Panc1 (cell line): ENCODE results near the gene TRABD2B. TPM values are rescaled to one million over a fixed set of nuclear protein-coding genes. Genes with fewer than 3 reads are reported as not detected.

Experiments
- ATAC-seq: fragments of 200-7000 bp; cut with Tn5 transposase; 2 replicates; pipeline ENCODE4 v1.9.1; 2020; ENCODE audit warnings: mild to moderate bottlenecking, moderate library complexity
- BruUV-seq: library from RNA; stranded (reverse); fragments of 400-500 nt; replicated peaks from 2 replicates; lab custom pipeline; 2021; lab: Mats Ljungman, UMichigan
- CTCF ChIA-PET: fragments of 300-600 bp; sonication (Branson Sonifier 250); formaldehyde crosslinking; loops from one replicate; lab custom pipeline; 2022; ENCODE audit warnings: antibody characterized with exemption; lab: Charles Lee
- POLR2A ChIA-PET: fragments of 300-600 bp; sonication (Branson Sonifier 250); formaldehyde crosslinking; loops from one replicate; lab custom pipeline; 2022; ENCODE audit warnings: antibody characterized with exemption; lab: Charles Lee
- DNase-seq: peaks from one replicate; pipeline ENCODE4 v3.0.0-alpha.2; 2010; ENCODE audit warnings: low read depth, low spot score
- H3K27ac ChIP-seq: 2 replicates; pipeline ENCODE4 v1.5.1; 2011; ENCODE audit warnings: mild to moderate bottlenecking, low read length, inconsistent platforms
- H3K27me3 ChIP-seq: fragments of 200-500 bp; sonication (Bioruptor generic); 2 replicates; pipeline ENCODE4 v1.6.0; 2014; ENCODE audit warnings: low read length, inconsistent platforms; ENCODE audit not compliant: control insufficient read depth, insufficient read depth
- H3K36me3 ChIP-seq: fragments of 200-500 bp; sonication (Bioruptor generic); 2 replicates; pipeline ENCODE4 v1.5.1; 2014; ENCODE audit warnings: inconsistent platforms, mild to moderate bottlenecking, low read length, moderate library complexity; ENCODE audit not compliant: control insufficient read depth, insufficient read depth
- H3K4me1 ChIP-seq: 2 replicates; pipeline ENCODE4 v1.5.1; 2011; ENCODE audit warnings: inconsistent platforms, mild to moderate bottlenecking, low read length, moderate library complexity; ENCODE audit not compliant: control insufficient read depth, insufficient read depth
- H3K4me3 ChIP-seq, 2 experiments: 2 replicates each; pipeline ENCODE4 v1.5.1; 2011 to 2012; ENCODE audit warnings: low read depth in 2 of 2, low read length in 2 of 2, mild to moderate bottlenecking in 2 of 2, inconsistent platforms in 1 of 2, moderate library complexity in 1 of 2
- H3K9me3 ChIP-seq: fragments of 200-500 bp; sonication (Bioruptor generic); 2 replicates; pipeline ENCODE4 v1.5.1; 2014; ENCODE audit warnings: low read depth, mild to moderate bottlenecking, inconsistent platforms, low read length, moderate library complexity; ENCODE audit not compliant: control insufficient read depth, insufficient read depth
- CTCF ChIP-seq: fragments of 450-650 bp; IDR thresholded peaks from 2 replicates; pipeline ENCODE4 v1.5.1; 2017; ENCODE audit warnings: mild to moderate bottlenecking
- POLR2AphosphoS5 ChIP-seq: IDR thresholded peaks from 2 replicates; pipeline ENCODE4 v1.6.1; 2012; ENCODE audit warnings: mild to moderate bottlenecking, low read depth, low read length, moderate library complexity
- REST ChIP-seq, 2 experiments: IDR thresholded peaks; 2 replicates each; pipeline ENCODE4 v1.6.1; 2011 to 2012; ENCODE audit warnings: low read depth in 2 of 2, control low read depth in 1 of 2, low read length in 1 of 2, mild to moderate bottlenecking in 1 of 2, moderate library complexity in 1 of 2; ENCODE audit not compliant: insufficient read depth in 1 of 2
- SIN3A ChIP-seq: IDR thresholded peaks from 2 replicates; pipeline ENCODE4 v1.6.1; 2012; ENCODE audit warnings: low read depth, mild to moderate bottlenecking, low read length, moderate library complexity, borderline replicate concordance; ENCODE audit not compliant: insufficient read depth
- TCF7L2 ChIP-seq: IDR thresholded peaks from 2 replicates; pipeline ENCODE4 v1.6.1; 2011; ENCODE audit warnings: mild to moderate bottlenecking, low read depth, low read length, inconsistent platforms
- in situ Hi-C: cut with HindIII; loops from 2 replicates; pipeline ENCODE4 v1.10.0; 2016; ENCODE audit warnings: low sequenced_read_pairs, low pct_unique_long_range_greater_than_20kb
- intact Hi-C: fragments of 100-400 bp; cut with micrococcal nuclease; formaldehyde crosslinking; loops from one replicate; pipeline ENCODE4 v1.10.0; 2022; ENCODE audit not compliant: unreplicated experiment
- total RNA-seq: library from RNA; stranded (reverse); gene quantifications from one replicate; pipeline ENCODE4 v1.2.1, GENCODE V29; 2021; ENCODE audit not compliant: unreplicated experiment

The TRABD2B gene
- total RNA-seq, 1 experiment from 2014 or later, result not detected

- H3K4me1 ChIP-seq, result no peaks in the 10 kb centered on the region
- ATAC-seq (no peak), DNase-seq (no peak)
- in situ Hi-C loops (no loop called here), intact Hi-C loops (no loop called here)
- H3K27me3 ChIP-seq, result peaks cover 16% of the 10 kb centered on the region
- BruUV-seq, result no TSS peak
- H3K9me3 ChIP-seq, result no peaks in the 10 kb centered on the region
- CTCF ChIA-PET, result no interaction called here
- no peaks in the 10 kb centered on the region for H3K36me3 ChIP-seq
- POLR2A ChIA-PET, result no interaction called here
- H3K27ac ChIP-seq, result no peak overlapping the region
- H3K4me3 ChIP-seq, result no peak overlapping the region
- TF ChIP-seq REST (IDR thresholded peaks at IDR 0.05; ENCODE audit: insufficient read depth in 1 of 2, low read depth in 2 of 2, low read length in 1 of 2) (no peak), POLR2AphosphoS5 (no peak), CTCF (no peak), SIN3A (no peak)
Measured at GRCh38 chr1:47731730-47732129, 265.5 kb downstream of the TRABD2B start.

GRCh38 chr1:47729685-47730084 lies 267.5 kb downstream of the TRABD2B start:
- no peaks in the 10 kb centered on the region for H3K9me3 ChIP-seq
- CTCF ChIA-PET, result no interaction called here
- POLR2A ChIA-PET, result interaction anchor here (0.7 kb wide), 1 partner anchor 224 kb away, joined by 3 read pairs; no protein-coding TSS in a partner anchor
- peaks cover 12% of the 10 kb centered on the region for H3K27me3 ChIP-seq
- no peak for DNase-seq
- peaks cover 12% of the 10 kb centered on the region; the same call in 1 of the 2 replicates for H3K4me1 ChIP-seq
- ATAC-seq, result no peak
- H3K27ac ChIP-seq, result no peak overlapping the region
- in situ Hi-C loops, result no loop called here
- BruUV-seq, result no TSS peak
- H3K4me3 ChIP-seq, result no peak overlapping the region
- H3K36me3 ChIP-seq, result no peaks in the 10 kb centered on the region
- TF ChIP-seq REST (IDR thresholded peaks at IDR 0.05; ENCODE audit: insufficient read depth in 1 of 2, low read depth in 2 of 2, low read length in 1 of 2), result no peak
- TF ChIP-seq SIN3A, result no peak
- TF ChIP-seq CTCF, result no peak
- no peak for TF ChIP-seq POLR2AphosphoS5
- no peak for TF ChIP-seq TCF7L2
- intact Hi-C loops, result loop anchor here (5.0 kb wide), 2 partner anchors 202 to 342 kb away; no protein-coding TSS in a partner anchor
